ENCODE data around the gene RHBDF1.
A peak's percentile ranks its signal among the peaks of the same experiment; 100 is the strongest.

The RHBDF1 gene

GRCh38 chr16:116015-116414, 43.6 kb upstream of the RHBDF1 start:
- TF ChIP-seq REST (IDR thresholded peaks at IDR 0.05; ENCODE audit: low read depth) (no peak), CEBPB (IDR thresholded peaks at IDR 0.05) (no peak), CREB1 (IDR thresholded peaks at IDR 0.05; ENCODE audit: low read depth) (no peak), USF1 (IDR thresholded peaks at IDR 0.05) (no peak), NFIC (IDR thresholded peaks at IDR 0.05) (no peak)

DNA sequence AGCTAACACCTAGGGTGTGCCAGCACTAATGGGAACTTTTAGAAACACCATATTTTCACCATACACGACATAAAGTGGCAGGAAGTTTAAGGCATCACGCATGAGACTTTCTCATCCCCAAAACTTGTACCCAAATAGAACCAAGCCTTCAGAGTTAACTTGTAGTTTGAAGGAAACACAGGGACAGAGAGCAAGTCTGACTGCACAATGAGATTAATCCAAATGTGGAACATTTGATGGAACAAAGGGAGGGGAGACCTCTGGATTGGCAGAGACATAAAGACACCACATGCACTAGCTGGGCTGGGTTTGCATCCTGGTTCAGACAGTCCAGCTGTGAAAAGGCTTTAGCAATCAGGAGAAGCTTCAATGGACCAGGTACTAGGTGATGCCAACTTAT, 41.9 kb upstream of the RHBDF1 start:
- TF ChIP-seq EGR1 (IDR thresholded peaks at IDR 0.05) (no peak), MAX (IDR thresholded peaks at IDR 0.05) (no peak), EP300 (IDR thresholded peaks at IDR 0.05; ENCODE audit: borderline replicate concordance) (no peak), TCF12 (IDR thresholded peaks at IDR 0.05; ENCODE audit: low read depth) (no peak), YY1 (IDR thresholded peaks at IDR 0.05; ENCODE audit: low read depth) (no peak)

DNA sequence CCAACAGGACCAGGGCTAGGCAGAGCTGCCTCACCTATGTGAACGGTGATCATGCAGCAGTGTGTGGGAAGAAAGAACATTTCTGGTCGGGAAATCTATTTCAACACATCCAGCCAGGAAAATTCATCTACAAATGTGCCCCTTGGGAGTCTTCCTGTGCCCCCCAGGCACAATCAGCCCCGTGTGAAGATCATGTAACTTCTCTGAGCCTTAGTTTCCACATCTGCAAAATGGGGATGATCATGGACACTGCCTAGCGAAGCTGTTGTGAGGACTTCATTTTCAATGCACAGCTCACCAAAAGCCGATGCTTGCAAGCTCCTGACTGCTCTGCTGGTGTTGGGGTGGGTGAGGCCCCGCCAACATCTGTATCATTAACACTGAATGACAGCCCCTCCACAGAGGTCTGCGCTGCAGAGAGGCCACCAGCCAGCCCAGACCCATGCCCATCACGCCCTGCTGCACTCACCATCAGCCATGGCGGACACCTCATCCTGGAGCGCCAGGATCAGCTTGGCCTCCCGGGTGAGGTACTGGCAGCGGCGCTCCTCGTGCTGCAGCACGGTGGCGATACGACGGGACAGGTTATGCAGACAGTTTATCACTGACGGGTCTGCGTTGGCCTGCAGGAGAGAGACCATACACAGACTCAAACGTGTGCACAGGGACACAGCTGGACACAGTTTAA, 39.9 kb upstream of the RHBDF1 start:
- TF ChIP-seq EGR1 (IDR thresholded peaks at IDR 0.05) (no peak), RAD21 (IDR thresholded peaks at IDR 0.05; ENCODE audit: low read depth) (no peak), NFIC (IDR thresholded peaks at IDR 0.05) (no peak), TAF1 (IDR thresholded peaks at IDR 0.05; ENCODE audit: low read depth) (no peak), CEBPB (IDR thresholded peaks at IDR 0.05) (no peak), YY1 (IDR thresholded peaks at IDR 0.05; ENCODE audit: low read depth) (no peak), FOXM1 (IDR thresholded peaks at IDR 0.05; ENCODE audit: borderline replicate concordance, low read depth) (no peak), CREB1 (IDR thresholded peaks at IDR 0.05; ENCODE audit: low read depth) (no peak), TCF12 (IDR thresholded peaks at IDR 0.05; ENCODE audit: low read depth) (no peak), EP300 (IDR thresholded peaks at IDR 0.05; ENCODE audit: borderline replicate concordance) (no peak), MAX (IDR thresholded peaks at IDR 0.05) (no peak), REST (IDR thresholded peaks at IDR 0.05; ENCODE audit: low read depth) (no peak), ZBTB7A (IDR thresholded peaks at IDR 0.05; ENCODE audit: low read depth) (no peak), TEAD4 (IDR thresholded peaks at IDR 0.05) (no peak), USF1 (IDR thresholded peaks at IDR 0.05) (no peak)

DNA sequence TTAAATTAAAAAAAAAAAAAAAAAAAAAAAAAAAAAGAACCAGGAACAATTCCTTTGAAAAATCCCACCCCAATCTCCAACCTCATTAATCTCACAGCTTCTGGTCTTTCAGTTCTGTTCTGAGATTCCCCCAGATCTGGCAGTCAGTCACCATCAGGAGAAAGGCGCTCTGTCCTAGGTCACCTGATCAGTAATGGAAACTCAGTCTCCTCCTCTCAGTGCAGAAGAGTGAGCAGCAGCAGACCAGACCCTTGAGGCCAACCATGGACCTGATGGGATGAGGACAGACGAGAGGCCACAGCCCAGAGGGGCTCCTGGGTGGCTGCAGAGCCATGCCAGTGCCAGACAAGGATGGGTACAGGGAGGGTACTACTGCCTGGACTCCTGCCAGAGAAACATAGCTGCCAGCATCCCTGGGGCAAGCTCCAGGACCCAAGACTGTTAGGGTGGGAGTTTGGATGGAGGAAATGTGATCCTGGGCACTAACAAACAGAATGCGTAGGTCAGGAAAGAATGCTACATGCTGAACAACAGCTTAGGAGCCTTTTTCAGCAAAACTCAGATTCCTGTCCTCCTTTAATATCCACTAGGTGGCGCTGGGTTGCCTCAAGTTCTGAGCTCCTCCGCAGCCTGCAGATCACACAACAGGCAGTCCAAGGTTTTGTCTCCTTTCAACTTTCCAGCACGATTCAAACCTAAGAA, 34.3 kb upstream of the RHBDF1 start:
- no peak for TF ChIP-seq USF1 (IDR thresholded peaks at IDR 0.05)
- TF ChIP-seq NFIC (IDR thresholded peaks at IDR 0.05): no peak
- TF ChIP-seq CREB1 (IDR thresholded peaks at IDR 0.05; ENCODE audit: low read depth): no peak
- TF ChIP-seq RAD21 (IDR thresholded peaks at IDR 0.05; ENCODE audit: low read depth): peak; percentile 78
- no peak for TF ChIP-seq REST (IDR thresholded peaks at IDR 0.05; ENCODE audit: low read depth)
- no peak for TF ChIP-seq EP300 (IDR thresholded peaks at IDR 0.05; ENCODE audit: borderline replicate concordance)
